ENCODE measurements around the gene EIF4E1B. TPM values are rescaled to one million over a fixed set of nuclear protein-coding genes. Genes with fewer than 3 reads are reported as not detected.

EIF4E1B gene
- total RNA-seq, 2 experiments from 2014 or later = not detected

DNA sequence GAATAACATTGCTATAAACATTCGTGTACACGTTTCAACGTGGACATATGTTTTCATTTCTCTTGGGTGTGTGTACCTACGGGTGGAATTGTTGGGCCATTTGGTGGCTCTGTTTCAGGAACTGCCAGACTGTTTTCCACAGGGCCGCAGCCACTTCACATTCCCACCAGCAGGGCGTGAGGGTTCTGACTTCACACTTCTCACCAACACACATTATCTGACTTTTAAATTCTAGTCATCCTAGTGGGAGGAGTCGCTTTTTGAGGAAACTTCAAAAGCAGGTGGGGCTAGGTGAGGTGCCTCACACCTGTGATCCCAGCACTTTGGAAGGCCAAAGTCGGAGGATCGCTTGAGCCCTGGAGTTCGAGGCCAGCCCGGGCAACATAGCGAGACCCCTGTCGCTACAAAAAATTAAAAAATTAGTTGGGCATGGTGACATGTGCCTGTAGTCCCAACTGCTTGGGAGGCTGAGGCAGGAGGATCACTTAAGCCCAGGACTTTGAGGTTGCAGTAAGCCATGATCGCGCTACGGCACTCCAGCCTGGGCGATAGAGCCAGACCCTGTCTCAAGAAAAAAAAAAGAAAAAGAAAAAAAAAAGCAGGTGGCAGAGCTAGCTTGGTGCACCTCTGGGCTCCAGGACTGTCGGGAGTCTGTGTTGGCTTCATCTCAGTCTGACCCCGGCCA, 45.3 kb downstream of the EIF4E1B start:
- CTCF ChIA-PET = interaction anchor here (4.5 to 7.8 kb wide), 2 partner anchors 15 to 16 kb away, joined by 15 to 49 read pairs; no protein-coding TSS in a partner anchor
- Mint-ChIP-seq H3K27ac (no peak overlapping the region), H3K4me1 (ENCODE audit: low read depth) (no peaks in the 10 kb centered on the region), H3K36me3 (no peaks in the 10 kb centered on the region), H3K9me3 (no peaks in the 10 kb centered on the region), H3K4me3 (no peak overlapping the region), H3K27me3 (peaks cover 34% of the 10 kb centered on the region)
- DNase-seq = no peak
- POLR2A ChIA-PET = no interaction called here
- intact Hi-C loops (cut with micrococcal nuclease) = no loop called here

GRCh38 chr5:176676361-176676824, 45.9 kb downstream of the EIF4E1B start:
- ChIA-PET POLR2A (no interaction called here), CTCF (interaction anchor here (7.8 kb wide), 1 partner anchor 17 kb away, joined by 49 read pairs; no protein-coding TSS in a partner anchor)
- Mint-ChIP-seq H3K36me3 (no peaks in the 10 kb centered on the region), H3K4me1 (ENCODE audit: low read depth) (no peaks in the 10 kb centered on the region), H3K4me3 (no peak overlapping the region), H3K9me3 (no peaks in the 10 kb centered on the region), H3K27me3 (peaks cover 32% of the 10 kb centered on the region), H3K27ac (no peak overlapping the region)
- no peak for DNase-seq
- intact Hi-C loops (cut with micrococcal nuclease) = no loop called here

GRCh38 chr5:176677209-176677939, 46.9 kb downstream of the EIF4E1B start:
- Mint-ChIP-seq H3K27me3 (peaks cover 35% of the 10 kb centered on the region), H3K9me3 (no peaks in the 10 kb centered on the region), H3K27ac (no peak overlapping the region), H3K4me1 (ENCODE audit: low read depth) (no peaks in the 10 kb centered on the region), H3K4me3 (no peak overlapping the region), H3K36me3 (no peaks in the 10 kb centered on the region)
- intact Hi-C loops (cut with micrococcal nuclease) = no loop called here
- ChIA-PET CTCF (interaction anchor here (7.8 kb wide), 1 partner anchor 18 kb away, joined by 49 read pairs; no protein-coding TSS in a partner anchor), POLR2A (no interaction called here)
- DNase-seq = no peak

DNA sequence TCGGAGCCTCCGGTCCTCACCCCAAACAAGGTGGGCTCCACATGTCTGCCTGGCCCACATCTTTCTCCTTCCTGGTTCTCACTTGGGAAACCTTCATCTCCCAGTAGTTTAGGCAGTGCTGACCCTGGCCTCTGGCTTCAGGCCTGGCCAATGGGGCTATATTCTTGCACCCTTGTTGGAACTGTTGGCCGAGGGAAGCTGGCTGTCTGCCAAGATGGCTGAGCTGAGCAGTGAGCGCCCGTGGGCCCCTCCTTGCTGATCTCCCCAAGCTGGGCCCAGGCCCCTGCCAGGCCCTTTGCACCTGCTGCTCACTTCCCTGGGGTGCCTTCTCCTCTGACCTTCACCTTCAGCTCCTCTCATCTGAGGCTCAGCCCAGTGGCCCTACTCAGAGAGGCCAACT, 48.1 kb downstream of the EIF4E1B start:
- Mint-ChIP-seq H3K9me3 (no peaks in the 10 kb centered on the region), H3K4me1 (ENCODE audit: low read depth) (no peaks in the 10 kb centered on the region), H3K27ac (no peak overlapping the region), H3K4me3 (no peak overlapping the region), H3K36me3 (no peaks in the 10 kb centered on the region), H3K27me3 (peaks cover 40% of the 10 kb centered on the region)
- ChIA-PET POLR2A (no interaction called here), CTCF (interaction anchor here (7.8 kb wide), 1 partner anchor 19 kb away, joined by 49 read pairs; no protein-coding TSS in a partner anchor)
- no peak for DNase-seq
- intact Hi-C loops (cut with micrococcal nuclease) = no loop called here

GRCh38 chr5:176679365-176680225, 49.1 kb downstream of the EIF4E1B start:
- CTCF ChIA-PET = interaction anchor here (7.8 kb wide), 1 partner anchor 20 kb away, joined by 49 read pairs; no protein-coding TSS in a partner anchor

GRCh38 chr5:176680226-176680563, 49.7 kb downstream of the EIF4E1B start:
- peaks cover 9% of the 10 kb centered on the region for H3K9me3 Mint-ChIP-seq
- no peak for DNase-seq
- POLR2A ChIA-PET = no interaction called here
- intact Hi-C loops (cut with micrococcal nuclease) = no loop called here
- peaks cover 44% of the 10 kb centered on the region for H3K27me3 Mint-ChIP-seq
- H3K4me1 Mint-ChIP-seq (ENCODE audit: low read depth) = peaks cover 2% of the 10 kb centered on the region
- no peaks in the 10 kb centered on the region for H3K36me3 Mint-ChIP-seq
- CTCF ChIA-PET = interaction anchor here (7.8 kb wide), 1 partner anchor 21 kb away, joined by 49 read pairs; no protein-coding TSS in a partner anchor
- H3K27ac Mint-ChIP-seq = no peak overlapping the region
- no peak overlapping the region for H3K4me3 Mint-ChIP-seq

More at GRCh38 chr5:176679365-176680225, 49.1 kb downstream of the EIF4E1B start:
- no peak for DNase-seq
- H3K27ac Mint-ChIP-seq = no peak overlapping the region
- peaks cover 4% of the 10 kb centered on the region for H3K9me3 Mint-ChIP-seq
- H3K36me3 Mint-ChIP-seq = no peaks in the 10 kb centered on the region
- intact Hi-C loops (cut with micrococcal nuclease) = no loop called here
- POLR2A ChIA-PET = no interaction called here
- no peak overlapping the region for H3K4me3 Mint-ChIP-seq
- H3K4me1 Mint-ChIP-seq (ENCODE audit: low read depth) = no peaks in the 10 kb centered on the region
- peaks cover 42% of the 10 kb centered on the region for H3K27me3 Mint-ChIP-seq

DNA sequence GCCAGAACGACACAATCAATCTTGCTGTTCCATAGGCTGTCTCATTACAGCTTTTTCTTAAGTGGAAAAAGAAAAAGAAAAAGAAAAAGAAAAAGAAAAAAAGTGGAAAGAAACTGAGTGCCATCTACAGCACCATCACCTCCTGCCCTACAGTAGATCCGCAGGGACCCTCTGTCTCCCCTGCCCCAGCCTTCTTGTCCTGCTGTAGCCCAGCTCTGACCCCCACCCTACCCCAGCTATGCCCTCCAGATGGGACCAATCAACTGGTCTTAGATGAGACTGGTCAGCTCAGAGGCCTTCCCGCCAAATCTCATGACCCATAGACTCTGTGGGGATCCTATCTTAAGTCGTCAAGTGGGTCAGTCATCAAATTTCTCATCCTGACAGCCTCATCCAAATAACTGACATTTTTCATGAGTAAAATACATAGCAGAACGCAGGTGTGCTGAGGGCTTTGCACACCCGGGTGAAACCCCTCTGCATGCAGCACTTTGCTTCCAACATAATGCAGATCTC, 51.6 kb downstream of the EIF4E1B start:
- ChIA-PET POLR2A (no interaction called here), CTCF (interaction anchor here (0.7 to 7.8 kb wide), 3 partner anchors 18 to 64 kb away, joined by 3 to 49 read pairs (median 3); no protein-coding TSS in a partner anchor)
- no peak for DNase-seq
- Mint-ChIP-seq H3K27ac (no peak overlapping the region), H3K4me1 (ENCODE audit: low read depth) (peaks cover 5% of the 10 kb centered on the region), H3K36me3 (no peaks in the 10 kb centered on the region), H3K4me3 (no peak overlapping the region), H3K9me3 (peaks cover 16% of the 10 kb centered on the region), H3K27me3 (peaks cover 49% of the 10 kb centered on the region)
- intact Hi-C loops (cut with micrococcal nuclease) = no loop called here

- POLR2A ChIA-PET = no interaction called here
- CTCF ChIA-PET = no interaction called here
- H3K4me3 Mint-ChIP-seq = no peak overlapping the region
- H3K4me1 Mint-ChIP-seq (ENCODE audit: low read depth) = peaks cover 5% of the 10 kb centered on the region
- no peak overlapping the region for H3K27ac Mint-ChIP-seq
- intact Hi-C loops (cut with micrococcal nuclease) = no loop called here
- no peak for DNase-seq
- no peaks in the 10 kb centered on the region for H3K36me3 Mint-ChIP-seq
- peaks cover 37% of the 10 kb centered on the region for H3K27me3 Mint-ChIP-seq
- H3K9me3 Mint-ChIP-seq = peaks cover 16% of the 10 kb centered on the region
Observed at GRCh38 chr5:176685010-176685409, 54.5 kb downstream of the EIF4E1B start.

DNA sequence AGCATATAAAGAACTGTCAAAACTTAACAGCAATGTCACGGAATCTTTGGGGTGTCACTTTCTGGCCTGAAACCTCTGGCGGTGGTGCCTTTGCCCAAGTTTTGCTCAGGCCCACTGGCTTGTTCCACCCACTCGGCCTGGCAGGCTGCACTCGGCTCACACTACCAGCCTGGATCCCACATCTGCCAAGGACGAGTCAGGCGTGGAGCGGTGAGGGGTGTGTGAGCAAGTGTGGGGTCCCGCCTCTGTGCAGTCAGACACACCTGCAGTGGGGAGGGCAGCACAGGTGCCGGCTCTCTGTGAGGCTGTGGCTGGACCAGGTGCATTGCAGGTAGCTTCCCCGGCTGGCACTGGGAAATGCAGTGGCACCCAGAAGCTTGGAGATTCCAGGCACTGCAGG, 56.8 kb downstream of the EIF4E1B start:
- intact Hi-C loops (cut with micrococcal nuclease) = no loop called here
- CTCF ChIA-PET = interaction anchor here (1.1 to 1.9 kb wide), 2 partner anchors 26 to 117 kb away, joined by 3 to 9 read pairs; no protein-coding TSS in a partner anchor

GRCh38 chr5:176687881-176688280, 57.4 kb downstream of the EIF4E1B start:
- Mint-ChIP-seq H3K9me3 (peaks cover 16% of the 10 kb centered on the region), H3K27ac (no peak overlapping the region), H3K4me3 (no peak overlapping the region), H3K36me3 (no peaks in the 10 kb centered on the region), H3K27me3 (peaks cover 36% of the 10 kb centered on the region), H3K4me1 (ENCODE audit: low read depth) (peaks cover 5% of the 10 kb centered on the region)
- ChIA-PET CTCF (interaction anchor here (1.1 to 1.9 kb wide), 2 partner anchors 27 to 116 kb away, joined by 3 to 9 read pairs; no protein-coding TSS in a partner anchor), POLR2A (no interaction called here)
- DNase-seq = no peak
- intact Hi-C loops (cut with micrococcal nuclease) = no loop called here

More for the DNA sequence above, 56.8 kb downstream of the EIF4E1B start:
- POLR2A ChIA-PET = no interaction called here
- no peak for DNase-seq
- Mint-ChIP-seq H3K4me1 (ENCODE audit: low read depth) (peaks cover 5% of the 10 kb centered on the region), H3K9me3 (peaks cover 16% of the 10 kb centered on the region), H3K4me3 (no peak overlapping the region), H3K27ac (no peak overlapping the region), H3K27me3 (peaks cover 38% of the 10 kb centered on the region), H3K36me3 (no peaks in the 10 kb centered on the region)

DNA sequence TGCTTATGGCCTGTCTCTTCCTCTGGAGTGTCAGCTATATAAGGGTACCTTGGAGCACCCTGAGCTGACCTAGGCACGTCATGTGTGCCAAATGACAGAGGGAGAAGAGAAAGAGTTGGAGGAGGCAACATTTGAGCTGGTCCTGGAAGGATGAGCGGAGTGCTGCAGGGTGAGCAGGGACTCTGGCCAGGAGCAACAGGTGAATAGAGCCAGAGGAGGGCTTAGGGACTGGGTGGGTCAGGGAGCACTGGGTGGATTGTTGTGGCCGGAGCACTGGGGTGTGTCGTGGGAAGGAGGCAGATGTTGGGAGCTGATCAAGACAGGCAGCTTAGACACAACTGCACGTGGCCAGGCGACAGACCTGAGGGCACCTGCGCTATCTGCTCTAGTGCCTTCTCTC, 60.4 kb downstream of the EIF4E1B start:
- Mint-ChIP-seq H3K27me3 (peaks cover 41% of the 10 kb centered on the region), H3K9me3 (peaks cover 1% of the 10 kb centered on the region), H3K27ac (no peak overlapping the region), H3K36me3 (no peaks in the 10 kb centered on the region), H3K4me1 (ENCODE audit: low read depth) (no peaks in the 10 kb centered on the region), H3K4me3 (no peak overlapping the region)
- no peak for DNase-seq
- intact Hi-C loops (cut with micrococcal nuclease) = no loop called here
- ChIA-PET CTCF (interaction anchor here (0.8 to 1.3 kb wide), 3 partner anchors 10 to 54 kb away, joined by 3 to 4 read pairs (median 3); no protein-coding TSS in a partner anchor), POLR2A (no interaction called here)

Measured in activated CD4-positive, alpha-beta memory T cell treated with anti-CD3 and anti-CD28 coated beads for 36 hours (primary cell).